ENCODE results near the gene FAM13A.

GRCh38 chr4:88734403-88734949, 322.5 kb downstream of the FAM13A start:
- TF ChIP-seq POLR2A (IDR thresholded peaks at IDR 0.05; ENCODE audit: low read depth, low read length), result no peak
- no peak for TF ChIP-seq SPI1 (IDR thresholded peaks at IDR 0.05; ENCODE audit: low read depth, low read length)
- no peak for TF ChIP-seq POU2F2 (IDR thresholded peaks at IDR 0.05; ENCODE audit: low read depth, low read length)
- no peak for TF ChIP-seq TAF1 (IDR thresholded peaks at IDR 0.05; ENCODE audit: low read depth, low read length)

Data from GM12891 (cell line).